K562 (cell line): ENCODE data around the gene APBB2. TPM values are rescaled to one million over a fixed set of nuclear protein-coding genes. Genes with fewer than 3 reads are reported as not detected.

Experiments used
- ATAC-seq: fragments of 200-7000 bp; cut with Tn5 transposase; 3 replicates; pipeline ENCODE4 v1.9.1; 2020; ENCODE audit warnings: moderate library complexity
- BruUV-seq: library from RNA; stranded (reverse); fragments of 400-500 nt; replicated peaks from 2 replicates; lab custom pipeline; 2021; lab: Mats Ljungman, UMichigan
- CTCF ChIA-PET: fragments of 300-600 bp; formaldehyde crosslinking; extraction: SDS; loops from one replicate; lab custom pipeline; 2021; ENCODE audit warnings: low intra/inter-chr PET ratio; lab: Yijun Ruan, JAX
- POLR2A ChIA-PET: fragments of 300-600, 350-650 bp; sonication (Branson Sonifier 250); formaldehyde crosslinking; extraction: SDS; loops from one replicate; lab custom pipeline; 2021; ENCODE audit warnings: antibody characterized with exemption, inconsistent platforms; lab: Yijun Ruan, JAX
- DNase-seq, 4 experiments: peaks; one replicate each; pipeline versions ENCODE4 v3.0.0 to v3.0.0-alpha.2; 2011 to 2018; ENCODE audit warnings: low spot score in 3 of 4, mixed read lengths in 3 of 4; ENCODE audit errors: extremely low read depth in 1 of 4
- FAIRE-seq: peaks from 2 replicates; lab custom pipeline; 2011; peaks lifted over from hg19 to GRCh38; lab: Jason Lieb, UNC
- H2AFZ ChIP-seq: 2 replicates; pipeline ENCODE4 v1.6.0; 2011; ENCODE audit warnings: low read depth, low read length, control low read depth, inconsistent platforms
- H3K27ac ChIP-seq: fragments of 200-600 bp; 3 replicates; pipeline ENCODE4 v1.8.0; 2011; ENCODE audit warnings: low read depth, mild to moderate bottlenecking, control low read depth, inconsistent platforms, low read length, moderate library complexity, mixed read lengths; ENCODE audit errors: extremely low read depth
- H3K27me3 ChIP-seq, 2 experiments: fragments of 300-600 bp in 1 of 2; 2 replicates in 1 of 2; 3 replicates in 1 of 2; pipeline versions ENCODE4 v1.6.0 to v1.8.0; 2011; ENCODE audit warnings: inconsistent platforms in 2 of 2, low read length in 2 of 2, mild to moderate bottlenecking in 1 of 2, mixed read lengths in 1 of 2, moderate library complexity in 1 of 2; ENCODE audit not compliant: control insufficient read depth in 2 of 2, insufficient read depth in 2 of 2
- H3K36me3 ChIP-seq: fragments of 300-600 bp; 3 replicates; pipeline ENCODE4 v1.8.0; 2011; ENCODE audit warnings: mild to moderate bottlenecking, low read length, inconsistent platforms; ENCODE audit not compliant: control insufficient read depth, insufficient read depth
- H3K4me1 ChIP-seq, 2 experiments: fragments of 200-600 bp in 1 of 2; replicated peaks in 1 of 2; 2 replicates in 1 of 2; 3 replicates in 1 of 2; pipeline versions ENCODE4 v1.5.1 to v1.8.0; 2011; ENCODE audit warnings: inconsistent platforms in 2 of 2, low read length in 2 of 2, mild to moderate bottlenecking in 1 of 2, mixed read lengths in 1 of 2, moderate library complexity in 1 of 2; ENCODE audit not compliant: control insufficient read depth in 2 of 2, insufficient read depth in 2 of 2
- H3K4me2 ChIP-seq: 2 replicates; pipeline ENCODE4 v1.6.1; 2011; ENCODE audit warnings: low read length, control low read depth, inconsistent platforms, mixed read lengths; ENCODE audit not compliant: insufficient read depth
- H3K4me3 ChIP-seq: fragments of 200-600 bp; sonication (generic), shearing (Covaris generic); 2 replicates; pipeline ENCODE4 v1.5.1; 2016; ENCODE audit warnings: control low read depth, inconsistent platforms
- H3K79me2 ChIP-seq: fragments of 200-600 bp; 3 replicates; pipeline ENCODE4 v1.8.0; 2011; ENCODE audit warnings: low read length, inconsistent platforms; ENCODE audit not compliant: control insufficient read depth, insufficient read depth
- H3K9ac ChIP-seq, 2 experiments: 2 replicates each; pipeline versions ENCODE4 v1.6.0 to v1.6.1; 2011; ENCODE audit warnings: low read depth in 2 of 2, low read length in 2 of 2, control low read depth in 1 of 2, inconsistent platforms in 1 of 2, mild to moderate bottlenecking in 1 of 2, mixed read lengths in 1 of 2; ENCODE audit not compliant: insufficient read depth in 1 of 2
- H3K9me1 ChIP-seq: one replicate; pipeline ENCODE4 v1.6.0; 2011; ENCODE audit warnings: inconsistent platforms, mild to moderate bottlenecking, low read length, moderate library complexity; ENCODE audit not compliant: control insufficient read depth, insufficient read depth
- H3K9me3 ChIP-seq: replicated peaks from 2 replicates; pipeline ENCODE4 v1.5.1; 2011; ENCODE audit warnings: low read depth, low read length, inconsistent platforms; ENCODE audit not compliant: control insufficient read depth, insufficient read depth
- H4K20me1 ChIP-seq: replicated peaks from 2 replicates; pipeline ENCODE4 v1.6.1; 2011; ENCODE audit warnings: low read length, inconsistent platforms, mixed read lengths; ENCODE audit not compliant: control insufficient read depth, insufficient read depth
- ASH1L ChIP-seq: fragments of 450-650 bp; IDR thresholded peaks from 2 replicates; pipeline ENCODE4 v1.6.1; 2018; ENCODE audit warnings: borderline replicate concordance, mild to moderate bottlenecking, low read depth; ENCODE audit not compliant: partially characterized antibody
- C11orf30 ChIP-seq: fragments of 450-650 bp; IDR thresholded peaks from 2 replicates; pipeline ENCODE4 v1.6.1; 2016; ENCODE audit warnings: low read depth, mild to moderate bottlenecking
- HIVEP1 ChIP-seq: fragments of 250-450 bp; sonication (Bioruptor Pico); IDR thresholded peaks from 2 replicates; pipeline ENCODE4 v1.4.0; 2020; ENCODE audit warnings: mild to moderate bottlenecking
- KDM2B ChIP-seq: fragments of 250-450 bp; sonication (Bioruptor Pico); IDR thresholded peaks from 2 replicates; pipeline ENCODE4 v1.8.0; 2021; ENCODE audit warnings: mild to moderate bottlenecking, moderate library complexity
- NR1H2 ChIP-seq: sonication (generic); formaldehyde crosslinking; IDR thresholded peaks from 2 replicates; pipeline ENCODE4 v1.4.0; 2020; ENCODE audit warnings: mild to moderate bottlenecking, missing genetic modification reagents
- POLR2H ChIP-seq: IDR thresholded peaks from 2 replicates; pipeline ENCODE4 v1.6.1; 2016; ENCODE audit warnings: missing genetic modification characterization, low read depth, mild to moderate bottlenecking, control low read depth, missing compliant biosample characterization, moderate library complexity
- PTTG1 ChIP-seq: fragments of 450-650 bp; IDR thresholded peaks from 2 replicates; pipeline ENCODE4 v1.6.1; 2016; ENCODE audit warnings: low read depth, mild to moderate bottlenecking, missing genetic modification characterization, missing compliant biosample characterization
- RAD21 ChIP-seq, 2 experiments: fragments of 250-450 bp in 1 of 2; fragments of 450-650 bp in 1 of 2; sonication (Bioruptor Pico) in 1 of 2; formaldehyde crosslinking in 1 of 2; IDR thresholded peaks in 1 of 2; conservative IDR thresholded peaks in 1 of 2; 2 replicates each; pipeline versions ENCODE4 v1.4.0 to v1.8.0; 2020 to 2022; ENCODE audit warnings: mild to moderate bottlenecking in 2 of 2, moderate library complexity in 1 of 2
- RNF2 ChIP-seq: sonication (generic); IDR thresholded peaks from 2 replicates; pipeline ENCODE4 v1.6.1; 2016
- SAFB ChIP-seq: fragments of 200-400 bp; formaldehyde crosslinking; IDR thresholded peaks from 2 replicates; pipeline ENCODE4 v1.6.1; 2017; ENCODE audit warnings: low read depth, low read length, borderline replicate concordance
- WHSC1 ChIP-seq: IDR thresholded peaks from one replicate; pipeline ENCODE4 v1.6.1; 2012; ENCODE audit warnings: low read length, control low read depth, inconsistent platforms
- ZNF512 ChIP-seq: IDR thresholded peaks from 2 replicates; pipeline ENCODE4 v1.6.1; 2016; ENCODE audit warnings: missing genetic modification characterization, missing compliant biosample characterization
- in situ Hi-C: fragments of 300-500 bp; cut with MboI; formaldehyde crosslinking; loops from 4 replicates; pipeline ENCODE4 v1.15.0; 2018; ENCODE audit warnings: inconsistent platforms, mixed read lengths
- intact Hi-C: fragments of 100-400 bp; cut with micrococcal nuclease; formaldehyde crosslinking; loops from 2 replicates; pipeline ENCODE4 v1.14.2; 2022
- polyA plus RNA-seq, 8 experiments: library from polyadenylated mRNA; depleted of rRNA in 4 of 8; stranded (reverse) in 5 of 8; unstranded in 3 of 8; fragments of >200 nt; fragmentation: Nextera tagmentation in 2 of 8; fragmentation: Illumina TruSeq in 1 of 8; extraction: Ambion mirVana in 2 of 8; extraction: Trizol in 1 of 8; gene quantifications; 2 replicates each; pipeline versions ENCODE4 v1.2.1 to v1.2.3, GENCODE V29; 2011 to 2014; ENCODE audit warnings: inconsistent platforms in 1 of 8, missing spikeins in 1 of 8
- total RNA-seq, 7 experiments: library from RNA; depleted of rRNA in 6 of 7; stranded (reverse); fragments of >200 nt in 6 of 7; fragmentation: Illumina TruSeq in 2 of 7; extraction: Trizol in 2 of 7; gene quantifications; 2 replicates each; pipeline versions ENCODE4 v1.2.1 to v1.2.3, GENCODE V29; 2011 to 2021; ENCODE audit warnings: low replicate concordance in 1 of 7
- TF ChIP-seq, protein P1 (sequence below), 3 experiments: IDR thresholded peaks in 2 of 3; conservative IDR thresholded peaks in 1 of 3; 2 replicates each; pipeline ENCODE4 v1.5.1; 2011 to 2012; ENCODE audit warnings: low read length in 3 of 3, mild to moderate bottlenecking in 3 of 3, control low read depth in 2 of 3, improper control_type of control experiment in 1 of 3, inconsistent platforms in 1 of 3, low read depth in 1 of 3, mixed read lengths in 1 of 3, moderate library complexity in 1 of 3; ENCODE audit not compliant: insufficient read depth in 2 of 3

APBB2 gene
- total and polyA plus RNA-seq, 9 of the 15 experiments (the other 6 are each of a cell fraction or from before 2014, with no cell fraction given): 0.08 to 2.1 (median 1.4) TPM

GRCh38 chr4:40978548-40978947, 235.8 kb downstream of the APBB2 start (continued):
- TF ChIP-seq HIVEP1 (CRISPR knock-in tag) (no peak), PTTG1 (tag) (no peak), RNF2 (no peak), SAFB (no peak), POLR2H (no peak), ASH1L (no peak), WHSC1 (no peak)
- TF ChIP-seq, all 486 proteins: peak for 0

DNA sequence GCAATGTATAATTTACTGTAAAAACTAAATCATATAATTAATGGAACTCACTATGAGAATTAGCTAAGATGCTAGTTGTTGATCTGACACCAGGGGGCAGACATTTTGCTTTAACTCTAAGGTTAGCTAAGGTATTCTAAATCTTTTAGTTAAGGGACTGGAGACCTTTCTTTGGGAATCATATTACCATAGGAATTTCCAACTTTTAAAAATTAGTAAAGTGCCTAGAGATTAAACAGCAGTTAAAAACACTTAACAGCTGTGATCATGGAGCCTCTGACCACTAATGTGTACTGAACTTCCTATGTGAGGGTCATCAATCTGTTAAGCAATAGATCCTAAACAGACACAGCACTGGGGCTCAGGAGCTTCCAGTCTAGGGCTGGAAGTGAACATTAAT, 238.0 kb downstream of the APBB2 start:
- H3K4me2 ChIP-seq: no peak overlapping the region
- H3K27me3 ChIP-seq: no peaks in the 10 kb centered on the region
- no peak overlapping the region for H3K27ac ChIP-seq
- no peak overlapping the region for H3K4me3 ChIP-seq
- no peaks in the 10 kb centered on the region for H4K20me1 ChIP-seq
- ATAC-seq: peak; percentile 64; the same call in 2 of the 3 replicates
- no peak overlapping the region for H3K9ac ChIP-seq
- in situ Hi-C loops (loop anchor here (10.0 kb wide), 1 partner anchor 238 kb away; the partner anchor contains the start of gene APBB2), intact Hi-C loops (loop anchor here (2.0 kb wide), 1 partner anchor 238 kb away; the partner anchor contains the start of gene APBB2)
- POLR2A ChIA-PET: interaction anchor here (1.6 kb wide), 1 partner anchor 10 kb away, joined by 4 read pairs; no protein-coding TSS in a partner anchor
- DNase-seq: peak; percentile 22 to 33 (median 31)
- no peaks in the 10 kb centered on the region for H3K4me1 ChIP-seq
- no peaks in the 10 kb centered on the region for H3K9me1 ChIP-seq
- peak; percentile 58 for FAIRE-seq
- BruUV-seq: no TSS peak
- no peaks in the 10 kb centered on the region for H3K9me3 ChIP-seq
- CTCF ChIA-PET: interaction anchor here (1.1 to 1.6 kb wide), 2 partner anchors 236 to 238 kb away, joined by 3 to 6 read pairs; partner anchors contain the start of gene APBB2
- no peak overlapping the region for H2AFZ ChIP-seq
- H3K79me2 ChIP-seq: no peaks in the 10 kb centered on the region
- no peaks in the 10 kb centered on the region for H3K36me3 ChIP-seq
- TF ChIP-seq, protein P1, sequence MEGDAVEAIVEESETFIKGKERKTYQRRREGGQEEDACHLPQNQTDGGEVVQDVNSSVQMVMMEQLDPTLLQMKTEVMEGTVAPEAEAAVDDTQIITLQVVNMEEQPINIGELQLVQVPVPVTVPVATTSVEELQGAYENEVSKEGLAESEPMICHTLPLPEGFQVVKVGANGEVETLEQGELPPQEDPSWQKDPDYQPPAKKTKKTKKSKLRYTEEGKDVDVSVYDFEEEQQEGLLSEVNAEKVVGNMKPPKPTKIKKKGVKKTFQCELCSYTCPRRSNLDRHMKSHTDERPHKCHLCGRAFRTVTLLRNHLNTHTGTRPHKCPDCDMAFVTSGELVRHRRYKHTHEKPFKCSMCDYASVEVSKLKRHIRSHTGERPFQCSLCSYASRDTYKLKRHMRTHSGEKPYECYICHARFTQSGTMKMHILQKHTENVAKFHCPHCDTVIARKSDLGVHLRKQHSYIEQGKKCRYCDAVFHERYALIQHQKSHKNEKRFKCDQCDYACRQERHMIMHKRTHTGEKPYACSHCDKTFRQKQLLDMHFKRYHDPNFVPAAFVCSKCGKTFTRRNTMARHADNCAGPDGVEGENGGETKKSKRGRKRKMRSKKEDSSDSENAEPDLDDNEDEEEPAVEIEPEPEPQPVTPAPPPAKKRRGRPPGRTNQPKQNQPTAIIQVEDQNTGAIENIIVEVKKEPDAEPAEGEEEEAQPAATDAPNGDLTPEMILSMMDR (IDR thresholded peaks at IDR 0.05 in 2 of 3, conservative IDR thresholded peaks at IDR 0.05 in 1 of 3; ENCODE audit: insufficient read depth in 2 of 3, low read depth in 1 of 3, low read length in 3 of 3): peak in 1 of 3 experiments; percentile 64; a peak in 2 of 6 replicates
- TF ChIP-seq KDM2B: no peak
- peak; percentile 50 for TF ChIP-seq RAD21 (CRISPR knock-in tag; conservative IDR thresholded peaks at IDR 0.05 in 1 of 2, IDR thresholded peaks at IDR 0.05 in 1 of 2)
- TF ChIP-seq ZNF512 (tag): no peak
- TF ChIP-seq C11orf30: no peak
- no peak for TF ChIP-seq NR1H2 (CRISPR knock-in tag)
